Heart right ventricle (tissue), 16 donors: ENCODE data around the gene CATSPER3. TPM values are rescaled to one million over a fixed set of nuclear protein-coding genes. Genes with fewer than 3 reads are reported as not detected.

Source experiments
- ATAC-seq, 8 donors: fragments of 200-7000 bp; cut with Tn5 transposase; one replicate each; pipeline ENCODE4 v1.9.1; 2020; ENCODE audit warnings: mild to moderate bottlenecking in 8 of 8, moderate library complexity in 8 of 8, moderate number of reproducible peaks in 1 of 8
- DNase-seq, 2 donors: peaks; one replicate each; pipeline ENCODE4 v3.0.0-alpha.2; 2020
- H3K27ac ChIP-seq, 10 donors: fragments of 200-600 bp; sonication (generic) in 2 of 10; one replicate each; pipeline versions ENCODE4 v1.5.0 to v1.8.0; 2020 to 2022; ENCODE audit warnings: mild to moderate bottlenecking in 3 of 10
- H3K27me3 ChIP-seq, 7 donors: fragments of 200-600 bp; one replicate each; pipeline ENCODE4 v1.8.0; 2021 to 2022; ENCODE audit warnings: mild to moderate bottlenecking in 2 of 7
- H3K36me3 ChIP-seq, 9 donors: fragments of 200-600 bp; sonication (generic) in 1 of 9; one replicate each; pipeline versions ENCODE4 v1.5.0 to v1.8.0; 2020 to 2022; ENCODE audit warnings: mild to moderate bottlenecking in 2 of 9
- H3K4me1 ChIP-seq, 9 donors: fragments of 200-600 bp; sonication (generic) in 1 of 9; one replicate each; pipeline versions ENCODE4 v1.5.0 to v1.8.0; 2020 to 2022; ENCODE audit warnings: mild to moderate bottlenecking in 4 of 9
- H3K4me3 ChIP-seq, 10 donors: fragments of 200-600 bp; sonication (generic) in 2 of 10; one replicate each; pipeline versions ENCODE4 v1.5.0 to v1.8.0; 2020 to 2022; ENCODE audit warnings: mild to moderate bottlenecking in 7 of 10, moderate library complexity in 2 of 10
- H3K9me3 ChIP-seq, 11 donors: fragments of 200-600 bp in 10 of 11; sonication (generic) in 2 of 11; one replicate each; pipeline versions ENCODE4 v1.5.0 to v1.8.0; 2013 to 2022; ENCODE audit warnings: mild to moderate bottlenecking in 2 of 11, control low read depth in 1 of 11, moderate library complexity in 1 of 11
- CTCF ChIP-seq, 9 donors: fragments of 200-600 bp; sonication (generic) in 2 of 9; IDR thresholded peaks; one replicate each; pipeline versions ENCODE4 v1.5.0 to v1.8.0; 2021 to 2022; ENCODE audit warnings: antibody characterized with exemption in 9 of 9, mild to moderate bottlenecking in 5 of 9, moderate library complexity in 1 of 9
- whole genome bisulfite sequencing, 2 donors: extraction: QIAGEN DNeasy Blood & Tissue Kit; methylation state at CpG; one replicate each; pipeline ENCODE4 v1.1.7; 2013; ENCODE audit warnings: inconsistent platforms in 1 of 2; 5-methylcytosine and 5-hydroxymethylcytosine counted together
- intact Hi-C, 10 donors: fragments of 100-400 bp; cut with DNase I; formaldehyde crosslinking; loops; one replicate each; pipeline versions ENCODE4 v1.11.1 to v1.14.2; 2022
- polyA plus RNA-seq, 2 donors: library from polyadenylated mRNA; stranded (reverse); fragments of 200-250 nt; gene quantifications; one replicate each; pipeline ENCODE4 v1.2.3, GENCODE V29; 2013
- total RNA-seq, 10 donors: library from RNA; stranded (reverse); fragmentation: NEBNext Ultra II Directional in 3 of 10; extraction: Animal tissue kit (Norgen Biotek cat#: 25700) in 3 of 10; gene quantifications; one replicate each; pipeline versions ENCODE4 v1.2.1 to v1.2.4, GENCODE V29; 2021 to 2023
- donor health status: Arrhythmogenic right ventricular cardiomyopathy.
- donor health status: ischemic (EF 13 %, LVEDD 7.1; RV severe dilation, severe dysfunction).
- donor health status: healthy with polysubstance abuse.
- donor health status: DM: no; HTN: yes; CAD: no.
- donor health status: DM: no; HTN: no; CAD: no.
- donor health status: ischemic (EF 25% LVEDD 6.9; RV normal size, moderate dysfunction).
- donor health status: ischemic (EF 25% LVEDD 5.7; RV mildly dilated, moderate dysfunction).
- donor health status: healthy.
- donor health status: DM: yes; HTN: yes; CAD: no.
- donor health status: Ischemic cardiomyopathy.
- donor health status: ischemic (EF 35%, LVEDD 5.7; RV mildly dilated, moderate dysfunction).
- donor health status: nonischemic (EF 11% LVEDD 7.7; RV severe dilation, severe dysfunction).
- donor health status: DM: yes; HTN: yes; CAD: no.
- donor health status: PGD.
- donor health status: ischemic (EF 29% LVEDD 5.4; RV normal size, mild dysfunction).
- donor health status: nonischemic (EF 23%, LVEDD 6.1; RV moderate dilation, normal function).

Gene CATSPER3
- total and polyA plus RNA-seq, 12 donors, result 0.37 to 1.1 (median 0.72) TPM

- H3K4me1 ChIP-seq, result peaks cover 0 to 17% (median 9%) of the 10 kb centered on the region in 9 donors
- 39 to 48% methylated on average over 5 of the region's 5 CpGs for WGBS, 2 donors
- peak in 6 of 8 donors; percentile 38 to 81 (median 54) for ATAC-seq
- no peak for TF ChIP-seq CTCF (IDR thresholded peaks at IDR 0.05)
- H3K27me3 ChIP-seq, result no peaks in the 10 kb centered on the region
- intact Hi-C loops, result no loop called here
- H3K36me3 ChIP-seq, result no peaks in the 10 kb centered on the region
- peak in 1 of 2 donors; percentile 32 for DNase-seq
- H3K4me3 ChIP-seq, result no peak overlapping the region
- H3K27ac ChIP-seq, result peak overlapping the region in 1 of 10 donors; percentile 29
- H3K9me3 ChIP-seq, result peaks cover 0 to 7% (median 2%) of the 10 kb centered on the region in 11 donors
These were observed 18.8 kb upstream of the CATSPER3 start for GRCh38 chr5:134948911-134949310.

- Histone ChIP-seq H3K4me1 (peaks cover 0 to 17% (median 9%) of the 10 kb centered on the region in 9 donors), H3K27me3 (no peaks in the 10 kb centered on the region), H3K36me3 (no peaks in the 10 kb centered on the region), H3K4me3 (no peak overlapping the region), H3K27ac (peak overlapping the region in 1 of 10 donors; percentile 29), H3K9me3 (peaks cover 0 to 11% (median 6%) of the 10 kb centered on the region in 11 donors)
- WGBS, 2 donors, result 68 to 76% methylated on average over 5 of the region's 5 CpGs
- DNase-seq, result no peak
- intact Hi-C loops, result no loop called here
- TF ChIP-seq CTCF (IDR thresholded peaks at IDR 0.05), result no peak
- no peak for ATAC-seq
These were observed 18.4 kb upstream of the CATSPER3 start for GRCh38 chr5:134949316-134949715.

GRCh38 chr5:134957920-134958608 lies 9.6 kb upstream of the CATSPER3 start:
- DNase-seq (no peak), ATAC-seq (no peak)
- intact Hi-C loops, result no loop called here
- no peak for TF ChIP-seq CTCF (IDR thresholded peaks at IDR 0.05)
- Histone ChIP-seq H3K4me1 (peaks cover 0 to 6% (median 0%) of the 10 kb centered on the region in 9 donors), H3K27ac (no peak overlapping the region), H3K9me3 (peaks cover 0 to 18% (median 11%) of the 10 kb centered on the region in 11 donors), H3K36me3 (peaks cover 0 to 45% (median 12%) of the 10 kb centered on the region in 9 donors), H3K27me3 (no peaks in the 10 kb centered on the region), H3K4me3 (no peak overlapping the region)
- WGBS, 2 donors, result 86% methylated on average over 4 of the region's 4 CpGs

- DNase-seq, result no peak
- no peak for TF ChIP-seq CTCF (IDR thresholded peaks at IDR 0.05)
- ATAC-seq, result no peak
- Histone ChIP-seq H3K4me1 (peaks cover 0 to 6% (median 0%) of the 10 kb centered on the region in 9 donors), H3K36me3 (peaks cover 0 to 52% (median 12%) of the 10 kb centered on the region in 9 donors), H3K27ac (no peak overlapping the region), H3K27me3 (no peaks in the 10 kb centered on the region), H3K9me3 (peaks cover 0 to 14% (median 11%) of the 10 kb centered on the region in 11 donors), H3K4me3 (no peak overlapping the region)
- intact Hi-C loops, result no loop called here
- WGBS, 2 donors, result 66 to 67% methylated on average over 3 of the region's 3 CpGs
These were observed 9.0 kb upstream of the CATSPER3 start for GRCh38 chr5:134958755-134959154.
